Type B pancreatic cell (in vitro differentiated cells): Measurements from ENCODE around the gene MRPL19. TPM values are rescaled to one million over a fixed set of nuclear protein-coding genes. Genes with fewer than 3 reads are reported as not detected.

ENCODE experiments used
- DNase-seq: peaks from one replicate; pipeline ENCODE4 v3.0.0; 2021; ENCODE audit warnings: mixed read lengths; ENCODE audit not compliant: unreplicated experiment; ENCODE audit errors: extremely low spot score
- H3K27ac Mint-ChIP-seq: 2 replicates; pipeline ENCODE4 v1.8.0; 2021; ENCODE audit warnings: mild to moderate bottlenecking, mixed read lengths
- H3K27me3 Mint-ChIP-seq: 2 replicates; pipeline ENCODE4 v1.8.0; 2021; ENCODE audit warnings: mixed read lengths
- H3K36me3 Mint-ChIP-seq: 2 replicates; pipeline ENCODE4 v1.8.0; 2021; ENCODE audit warnings: mixed read lengths
- H3K4me1 Mint-ChIP-seq: one replicate; pipeline ENCODE4 v1.8.0; 2021; ENCODE audit warnings: mixed read lengths; ENCODE audit not compliant: unreplicated experiment
- H3K4me3 Mint-ChIP-seq: 2 replicates; pipeline ENCODE4 v1.8.0; 2021; ENCODE audit warnings: mild to moderate bottlenecking, mixed read lengths
- H3K9me3 Mint-ChIP-seq: 2 replicates; pipeline ENCODE4 v1.8.0; 2021; ENCODE audit warnings: mixed read lengths
- CTCF ChIP-seq: fragments of 200-600 bp; sonication (generic); conservative IDR thresholded peaks from 2 replicates; pipeline ENCODE4 v1.5.0; 2021; ENCODE audit warnings: antibody characterized with exemption, mild to moderate bottlenecking
- total RNA-seq: library from RNA; stranded (reverse); gene quantifications from 2 replicates; pipeline ENCODE4 v1.2.1, GENCODE V29; 2021; ENCODE audit warnings: low replicate concordance

Gene MRPL19
- total RNA-seq, 1 donor from 2014 or later: 55.8 TPM

- H3K4me3 Mint-ChIP-seq: no peak overlapping the region
- no peak overlapping the region for H3K27ac Mint-ChIP-seq
- no peak for DNase-seq
- no peaks in the 10 kb centered on the region for H3K4me1 Mint-ChIP-seq
- no peak for TF ChIP-seq CTCF
- no peaks in the 10 kb centered on the region for H3K36me3 Mint-ChIP-seq
- peaks cover 10% of the 10 kb centered on the region for H3K9me3 Mint-ChIP-seq
- H3K27me3 Mint-ChIP-seq: peaks cover 6% of the 10 kb centered on the region
Measured at GRCh38 chr2:75616933-75617332, 29.6 kb upstream of the MRPL19 start.

- Mint-ChIP-seq H3K36me3 (no peaks in the 10 kb centered on the region), H3K27ac (no peak overlapping the region), H3K27me3 (peaks cover 6% of the 10 kb centered on the region), H3K4me1 (no peaks in the 10 kb centered on the region), H3K4me3 (no peak overlapping the region), H3K9me3 (peaks cover 10% of the 10 kb centered on the region)
- TF ChIP-seq CTCF: no peak
- DNase-seq: no peak
Measured at GRCh38 chr2:75619956-75620740, 26.4 kb upstream of the MRPL19 start.

- Mint-ChIP-seq H3K9me3 (peaks cover 10% of the 10 kb centered on the region), H3K36me3 (no peaks in the 10 kb centered on the region), H3K27me3 (peaks cover 6% of the 10 kb centered on the region), H3K4me3 (no peak overlapping the region), H3K27ac (no peak overlapping the region), H3K4me1 (no peaks in the 10 kb centered on the region)
- TF ChIP-seq CTCF: no peak
- DNase-seq: no peak
Measured at GRCh38 chr2:75621228-75621627, 25.4 kb upstream of the MRPL19 start.

GRCh38 chr2:75622500-75622899 is 24.1 kb upstream of the MRPL19 start:
- Mint-ChIP-seq H3K27ac (no peak overlapping the region), H3K36me3 (no peaks in the 10 kb centered on the region), H3K9me3 (peaks cover 8% of the 10 kb centered on the region), H3K4me1 (no peaks in the 10 kb centered on the region), H3K4me3 (no peak overlapping the region), H3K27me3 (peaks cover 6% of the 10 kb centered on the region)
- no peak for DNase-seq
- no peak for TF ChIP-seq CTCF

- DNase-seq: no peak
- peaks cover 6% of the 10 kb centered on the region for H3K27me3 Mint-ChIP-seq
- no peaks in the 10 kb centered on the region for H3K4me1 Mint-ChIP-seq
Measured at GRCh38 chr2:75622929-75623328, 23.7 kb upstream of the MRPL19 start.

More at GRCh38 chr2:75622929-75623328, 23.7 kb upstream of the MRPL19 start:
- Mint-ChIP-seq H3K36me3 (no peaks in the 10 kb centered on the region), H3K9me3 (peaks cover 6% of the 10 kb centered on the region), H3K27ac (no peak overlapping the region), H3K4me3 (no peak overlapping the region)
- TF ChIP-seq CTCF: no peak
